Ovary (tissue), 9 donors: ENCODE data around the gene DCHS2. TPM values are rescaled to one million over a fixed set of nuclear protein-coding genes. Genes with fewer than 3 reads are reported as not detected.

Experiments used
- DNase-seq, 5 donors: peaks; one replicate each; pipeline ENCODE4 v3.0.0-alpha.2; 2019 to 2020
- H3K27ac ChIP-seq, 2 donors: fragments of 200-600 bp; one replicate each; pipeline versions ENCODE4 v1.5.1 to v1.8.0; 2019 to 2022
- H3K27me3 ChIP-seq: fragments of 200-600 bp; one replicate; pipeline ENCODE4 v1.8.0; 2022
- H3K36me3 ChIP-seq: fragments of 200-600 bp; sonication (generic); one replicate; pipeline ENCODE4 v1.5.1; 2019
- H3K4me1 ChIP-seq: one replicate; pipeline ENCODE4 v1.8.1; 2013; ENCODE audit warnings: mild to moderate bottlenecking, moderate library complexity; ENCODE audit not compliant: insufficient read depth
- H3K4me3 ChIP-seq: fragments of 200-600 bp; sonication (generic); one replicate; pipeline ENCODE4 v1.5.1; 2017
- H3K9me3 ChIP-seq, 2 donors: fragments of 200-600 bp in 1 of 2; sonication (generic) in 1 of 2; one replicate each; pipeline versions ENCODE4 v1.5.1 to v1.8.1; 2013 to 2019; ENCODE audit warnings: mild to moderate bottlenecking in 1 of 2, moderate library complexity in 1 of 2
- CTCF ChIP-seq, 3 donors: fragments of 450-650 bp in 2 of 3; fragments of 200-600 bp in 1 of 3; IDR thresholded peaks; one replicate each; pipeline versions ENCODE4 v1.5.1 to v1.8.0; 2016 to 2022; ENCODE audit warnings: antibody characterized with exemption in 3 of 3, mild to moderate bottlenecking in 1 of 3
- EP300 ChIP-seq: sonication (generic); formaldehyde crosslinking; IDR thresholded peaks from one replicate; pipeline ENCODE4 v1.6.1; 2017; ENCODE audit warnings: antibody characterized with exemption
- POLR2A ChIP-seq: fragments of 450-650 bp; IDR thresholded peaks from one replicate; pipeline ENCODE4 v1.6.1; 2017; ENCODE audit warnings: antibody characterized with exemption, mild to moderate bottlenecking, moderate library complexity
- WGBS, 3 donors: extraction: QIAGEN DNeasy Blood & Tissue Kit in 1 of 3; methylation state at CpG; one replicate each; pipeline versions ENCODE4 v1.1.5 to v1.1.7; 2013 to 2017; 5-methylcytosine and 5-hydroxymethylcytosine counted together
- intact Hi-C, 4 donors: fragments of 100-400 bp; cut with DNase I; formaldehyde crosslinking; loops; one replicate each; pipeline versions ENCODE4 v1.11.0 to v1.15.1; 2022 to 2023
- polyA plus RNA-seq, 2 donors: library from polyadenylated mRNA; stranded (reverse); fragments of 200-250 nt in 1 of 2; fragments of 350-450 nt in 1 of 2; fragmentation: Illumina TruSeq in 1 of 2; extraction: RNeasy Lipid Tissue Mini Kit (QIAGEN cat#74804) in 1 of 2; gene quantifications; one replicate each; pipeline ENCODE4 v1.2.3, GENCODE V29; 2013 to 2014
- total RNA-seq, 7 donors: library from RNA; depleted of rRNA in 2 of 7; stranded (reverse); fragments of >200 nt in 2 of 7; fragmentation: NEBNext Ultra II Directional in 3 of 7; extraction: Animal tissue kit (Norgen Biotek cat#: 25700) in 3 of 7; gene quantifications; one replicate each; pipeline versions ENCODE4 v1.1.0 to v1.2.4, GENCODE V29; 2016 to 2023
- donor health status: DM: no; HTN: no; CAD: no; lungs with moderate emphysema.
- donor health status: DM: no; HTN: no; CAD: no.
- donor health status: Bipolar disorder and iron deficiency.
- donor health status: DM: yes; HTN: yes; CAD: no.
- donor health status: DM: no; HTN: no; CAD: no.
- donor health status: DM: yes; HTN: yes; CAD: no.

The DCHS2 gene
- total and polyA plus RNA-seq, 9 donors, result 0.68 to 8.7 (median 2.6) TPM

GRCh38 chr4:154527308-154527707 is 35.7 kb upstream of the DCHS2 start:
- no peaks in the 10 kb centered on the region for H3K36me3 ChIP-seq
- TF ChIP-seq EP300 (no peak), POLR2A (no peak), CTCF (IDR thresholded peaks at IDR 0.05) (no peak)
- H3K9me3 ChIP-seq, result no peaks in the 10 kb centered on the region
- H3K4me3 ChIP-seq, result no peak overlapping the region
- H3K27me3 ChIP-seq, result no peaks in the 10 kb centered on the region
- intact Hi-C loops, result no loop called here
- DNase-seq, result no peak
- 87 to 93% (median 90%) methylated on average over 4 of the region's 4 CpGs for WGBS, 3 donors
- H3K4me1 ChIP-seq, result no peaks in the 10 kb centered on the region
- H3K27ac ChIP-seq, result no peak overlapping the region

- no peak for DNase-seq
- intact Hi-C loops, result no loop called here
- 71 to 88% (median 83%) methylated on average over 2 of the region's 2 CpGs for WGBS, 3 donors
Measured at GRCh38 chr4:154526151-154526550, 34.6 kb upstream of the DCHS2 start.

GRCh38 chr4:154521607-154522006 is 30.0 kb upstream of the DCHS2 start:
- H3K27me3 ChIP-seq, result no peaks in the 10 kb centered on the region
- H3K9me3 ChIP-seq, result no peaks in the 10 kb centered on the region
- TF ChIP-seq CTCF (IDR thresholded peaks at IDR 0.05), result no peak
- no peak for TF ChIP-seq POLR2A
- no peak for TF ChIP-seq EP300
- H3K36me3 ChIP-seq, result no peaks in the 10 kb centered on the region
- H3K4me3 ChIP-seq, result no peak overlapping the region
- DNase-seq, result no peak
- H3K4me1 ChIP-seq, result no peaks in the 10 kb centered on the region
- no peak overlapping the region for H3K27ac ChIP-seq
- intact Hi-C loops, result no loop called here

More at GRCh38 chr4:154526151-154526550, 34.6 kb upstream of the DCHS2 start:
- H3K27me3 ChIP-seq, result no peaks in the 10 kb centered on the region
- no peaks in the 10 kb centered on the region for H3K36me3 ChIP-seq
- TF ChIP-seq CTCF (IDR thresholded peaks at IDR 0.05), result no peak
- TF ChIP-seq POLR2A, result no peak
- TF ChIP-seq EP300, result no peak
- H3K27ac ChIP-seq, result no peak overlapping the region
- no peaks in the 10 kb centered on the region for H3K4me1 ChIP-seq
- H3K4me3 ChIP-seq, result no peak overlapping the region
- no peaks in the 10 kb centered on the region for H3K9me3 ChIP-seq

- TF ChIP-seq CTCF (IDR thresholded peaks at IDR 0.05) (no peak), EP300 (no peak), POLR2A (no peak)
- no peaks in the 10 kb centered on the region for H3K27me3 ChIP-seq
- WGBS, 3 donors, result 78 to 81% (median 80%) methylated on average over 4 of the region's 4 CpGs
- intact Hi-C loops, result no loop called here
- no peak overlapping the region for H3K4me3 ChIP-seq
- no peaks in the 10 kb centered on the region for H3K9me3 ChIP-seq
- no peak for DNase-seq
- no peak overlapping the region for H3K27ac ChIP-seq
- no peaks in the 10 kb centered on the region for H3K4me1 ChIP-seq
- H3K36me3 ChIP-seq, result no peaks in the 10 kb centered on the region
Measured at GRCh38 chr4:154519214-154519613, 27.6 kb upstream of the DCHS2 start.

GRCh38 chr4:154517591-154517990 is 26.0 kb upstream of the DCHS2 start:
- H3K9me3 ChIP-seq, result no peaks in the 10 kb centered on the region
- TF ChIP-seq POLR2A (no peak), EP300 (no peak), CTCF (IDR thresholded peaks at IDR 0.05) (no peak)
- 60 to 69% (median 63%) methylated on average over 4 of the region's 4 CpGs for WGBS, 3 donors
- no peak overlapping the region for H3K4me3 ChIP-seq
- no peaks in the 10 kb centered on the region for H3K4me1 ChIP-seq
- H3K27me3 ChIP-seq, result no peaks in the 10 kb centered on the region
- no peak overlapping the region for H3K27ac ChIP-seq
- intact Hi-C loops, result no loop called here
- no peak for DNase-seq
- H3K36me3 ChIP-seq, result no peaks in the 10 kb centered on the region
